ENCODE results near the gene SERPINB4. TPM values are rescaled to one million over a fixed set of nuclear protein-coding genes. Genes with fewer than 3 reads are reported as not detected.
"Not testable (repeated sequence)": the region's sequence is repeated elsewhere in the genome, so short reads cannot be mapped to it uniquely, and the experiment has no call there.

The SERPINB4 gene
- total and polyA plus RNA-seq, 2 of the 8 experiments (the other 6 are each of a cell fraction or from before 2014, with no cell fraction given): 0.32 to 0.36 TPM

- TF ChIP-seq NRF1 (IDR thresholded peaks at IDR 0.05; ENCODE audit: low read depth, low read length) (no peak), SRF (IDR thresholded peaks at IDR 0.05; ENCODE audit: low read depth, low read length) (no peak)
Observed at GRCh38 chr18:63646936-63647335, 2.9 kb upstream of the SERPINB4 start (continued).

GRCh38 chr18:63644694-63645093 is 638 bp upstream of the SERPINB4 start:
- POLR2A ChIA-PET (ENCODE audit: partially characterized antibody); H3K27me3 ChIP-seq (replicated peaks in 1 of 4; ENCODE audit: control insufficient read depth in 3 of 4, extremely low read depth in 1 of 4, insufficient read depth in 3 of 4, low read length in 3 of 4); H4K91ac ChIP-seq (replicated peaks; ENCODE audit: insufficient read length, low read length); H3K36me3 ChIP-seq (ENCODE audit: control insufficient read depth in 2 of 4, insufficient read depth in 4 of 4, low read length in 3 of 4); H4K20me1 ChIP-seq (replicated peaks in 1 of 2; ENCODE audit: control insufficient read depth in 1 of 2, insufficient read depth in 2 of 2, low read length in 2 of 2); H3K4ac ChIP-seq (replicated peaks; ENCODE audit: insufficient read length, low read depth, low read length); H4K5ac ChIP-seq (ENCODE audit: insufficient read length, low read depth, low read length); H3K4me3 ChIP-seq (ENCODE audit: extremely low read depth in 1 of 4, insufficient read depth in 2 of 4, low read depth in 3 of 4, low read length in 4 of 4); H3K4me2 ChIP-seq (ENCODE audit: insufficient read depth in 1 of 2, low read depth in 2 of 2, low read length in 2 of 2); H3K79me2 ChIP-seq (ENCODE audit: control insufficient read depth in 1 of 2, insufficient read depth in 2 of 2, low read length in 2 of 2); H2AFZ ChIP-seq (ENCODE audit: low read length); DNase-seq (ENCODE audit: low read depth in 1 of 2, low spot score in 2 of 2); H2BK120ac ChIP-seq (replicated peaks; ENCODE audit: low read depth, low read length); H3K56ac ChIP-seq (replicated peaks; ENCODE audit: insufficient read length, low read depth, low read length); H3K27ac ChIP-seq (ENCODE audit: low read depth, low read length); H3K23ac ChIP-seq (ENCODE audit: insufficient read length); H4K8ac ChIP-seq (ENCODE audit: extremely low read depth, insufficient read depth, low read length); H2AK5ac ChIP-seq (ENCODE audit: low read depth, low read length); H2BK5ac ChIP-seq (ENCODE audit: low read depth, low read length); H2BK15ac ChIP-seq (ENCODE audit: low read length); H3K9ac ChIP-seq (replicated peaks in 1 of 4; ENCODE audit: extremely low read depth in 1 of 4, low read depth in 3 of 4, low read length in 3 of 4); FAIRE-seq; H3K9me3 ChIP-seq (ENCODE audit: insufficient read depth in 2 of 2, low read depth in 1 of 2, low read length in 1 of 2); H3K23me2 ChIP-seq (ENCODE audit: low read depth, low read length); H3K18ac ChIP-seq (ENCODE audit: extremely low read depth, low read length); H2BK20ac ChIP-seq (ENCODE audit: low read length); H3K4me1 ChIP-seq (replicated peaks in 1 of 4; ENCODE audit: control insufficient read depth in 3 of 4, insufficient read depth in 4 of 4, low read length in 3 of 4); H2BK12ac ChIP-seq (ENCODE audit: low read depth, low read length); H3K14ac ChIP-seq (ENCODE audit: insufficient read length); H3K79me1 ChIP-seq (ENCODE audit: low read depth, low read length): not testable (repeated sequence)
- CTCF ChIA-PET (ENCODE audit: partially characterized antibody): interaction anchor here (0.6 kb wide), 1 partner anchor 115 kb away, joined by 4 read pairs; no protein-coding TSS in a partner anchor
- 100% methylated on average over 1 of the region's 1 CpG; no CpG with 5 or more reads in 1 of the 2 experiments for WGBS, 2 experiments (ENCODE audit: extremely low coverage in 1 of 2, insufficient coverage in 1 of 2, insufficient read length in 1 of 2, insufficient replicate concordance in 2 of 2, low coverage in 1 of 2, low lambda C conversion rate in 2 of 2, missing lambda C conversion rate in 1 of 2)

Measured in H1 (cell line).